NB4 (cell line): ENCODE results near the gene ANKRD65.

Source experiments
- CTCF ChIP-seq: IDR thresholded peaks from one replicate; pipeline ENCODE4 v1.5.1; 2012; ENCODE audit warnings: low read depth, low read length
- MAX ChIP-seq: IDR thresholded peaks from 2 replicates; pipeline ENCODE4 v1.6.1; 2011; ENCODE audit warnings: low read depth, low read length
- MYC ChIP-seq: IDR thresholded peaks from 2 replicates; pipeline ENCODE4 v1.6.1; 2011; ENCODE audit warnings: low read depth, low read length
- POLR2A ChIP-seq: IDR thresholded peaks from 2 replicates; pipeline ENCODE4 v1.6.1; 2011; ENCODE audit warnings: mild to moderate bottlenecking; ENCODE audit not compliant: insufficient read length; ENCODE audit errors: extremely low read depth

GRCh38 chr1:1373815-1374588 lies 47.1 kb downstream of the ANKRD65 start:
- TF ChIP-seq CTCF (no peak), POLR2A (no peak), MAX (no peak), MYC (no peak)
